IMR-90 (cell line): ENCODE data around the gene IFNL3.

ENCODE experiments used
- CEBPB ChIP-seq: IDR thresholded peaks from 2 replicates; pipeline ENCODE4 v1.6.1; 2012; ENCODE audit warnings: low read depth, low read length, improper control_type of control experiment
- CHD1 ChIP-seq: IDR thresholded peaks from 2 replicates; pipeline ENCODE4 v1.6.1; 2012; ENCODE audit warnings: low read depth, low read length, improper control_type of control experiment
- CTCF ChIP-seq: conservative IDR thresholded peaks from 2 replicates; pipeline ENCODE4 v1.5.1; 2012; ENCODE audit warnings: mild to moderate bottlenecking, low read depth, low read length, improper control_type of control experiment
- ELK1 ChIP-seq: fragments of 150-350 bp; IDR thresholded peaks from 2 replicates; pipeline ENCODE4 v1.6.1; 2016; ENCODE audit warnings: low read depth, mild to moderate bottlenecking, low read length, moderate library complexity, borderline replicate concordance
- MXI1 ChIP-seq: IDR thresholded peaks from 2 replicates; pipeline ENCODE4 v1.6.1; 2012; ENCODE audit warnings: low read depth, mild to moderate bottlenecking, low read length, moderate library complexity, borderline replicate concordance
- NFE2L2 ChIP-seq: fragments of 150-350 bp; IDR thresholded peaks from 2 replicates; pipeline ENCODE4 v1.6.1; 2016; ENCODE audit warnings: low read depth, mild to moderate bottlenecking, low read length
- POLR2A ChIP-seq: IDR thresholded peaks from 2 replicates; pipeline ENCODE4 v1.6.1; 2012; ENCODE audit warnings: mild to moderate bottlenecking, low read depth, low read length
- RAD21 ChIP-seq: IDR thresholded peaks from 2 replicates; pipeline ENCODE4 v1.6.1; 2012; ENCODE audit warnings: low read length, improper control_type of control experiment
- SMC3 ChIP-seq: fragments of 150-350 bp; IDR thresholded peaks from 2 replicates; pipeline ENCODE4 v1.6.1; 2016; ENCODE audit warnings: low read depth, mild to moderate bottlenecking, antibody characterized with exemption, low read length, moderate library complexity

GRCh38 chr19:39264306-39265290, 19.8 kb upstream of the IFNL3 start:
- TF ChIP-seq CEBPB = no peak
- TF ChIP-seq CTCF = no peak
- TF ChIP-seq RAD21 = no peak
- TF ChIP-seq MXI1 = no peak
- TF ChIP-seq POLR2A = no peak
- TF ChIP-seq SMC3 = no peak
- no peak for TF ChIP-seq ELK1
- no peak for TF ChIP-seq CHD1
- TF ChIP-seq NFE2L2 = no peak
